Subcutaneous adipose tissue (tissue), 4 donors: ENCODE data around the gene BEND7. TPM values are rescaled to one million over a fixed set of nuclear protein-coding genes. Genes with fewer than 3 reads are reported as not detected.

Source experiments
- CTCF ChIP-seq: fragments of 450-650 bp; IDR thresholded peaks from one replicate; pipeline ENCODE4 v1.5.1; 2016; ENCODE audit warnings: low read depth, mild to moderate bottlenecking, control low read depth, antibody characterized with exemption, moderate library complexity
- small RNA-seq: library from RNA; depleted of rRNA; stranded (forward); fragments of <200 nt; gene quantifications from one replicate; pipeline ENCODE3, GENCODE V24; 2016
- total RNA-seq, 4 donors: library from RNA; depleted of rRNA; stranded (reverse); fragments of >200 nt; gene quantifications; one replicate each; pipeline ENCODE4 v1.1.0, GENCODE V29; 2016

BEND7 gene
- total RNA-seq, 4 donors from 2014 or later = 7.5 to 19.8 (median 11.8) TPM

GRCh38 chr10:13396369-13396768 is 132.4 kb downstream of the BEND7 start:
- no peak for TF ChIP-seq CTCF

- TF ChIP-seq CTCF = no peak
These were observed 133.3 kb downstream of the BEND7 start for GRCh38 chr10:13395540-13395939.

- no peak for TF ChIP-seq CTCF
These were observed 135.2 kb downstream of the BEND7 start for GRCh38 chr10:13393640-13394039.

- TF ChIP-seq CTCF = no peak
These were observed 136.1 kb downstream of the BEND7 start for GRCh38 chr10:13392701-13393100.

Small RNAs within 50 kb of the gene (small RNA-seq; reads per million reads assigned to genes)
- gene RF00019 = 0.49 reads per million

Other genes with a start within 250 kb of the BEND7 start
- gene PHYH, start 228.9 kb downstream of the BEND7 start, total RNA-seq = 10 to 100 TPM; 47.4 to 93.8 (median 57.4) TPM
- gene SEPHS1, start 180.7 kb downstream of the BEND7 start, total RNA-seq = 10 to 100 TPM; 21.9 to 50.5 (median 37.8) TPM
- 10 to 100 TPM; 22.1 to 31.0 (median 26.8) TPM for gene PRPF18, start 58.0 kb upstream of the BEND7 start, total RNA-seq